GM12878 (cell line): ENCODE measurements around the gene HOXA10. TPM values are rescaled to one million over a fixed set of nuclear protein-coding genes. Genes with fewer than 3 reads are reported as not detected.

ENCODE experiments used
- ATAC-seq: fragments of 200-7000 bp; cut with Tn5 transposase; 3 replicates; pipeline ENCODE4 v1.9.1; 2020; ENCODE audit warnings: mild to moderate bottlenecking, moderate library complexity
- BruUV-seq: library from RNA; stranded (reverse); fragments of 400-500 nt; replicated peaks from 2 replicates; lab custom pipeline; 2021; lab: Mats Ljungman, UMichigan
- CTCF ChIA-PET: fragments of 300-600 bp; sonication (Branson Sonifier 250); formaldehyde crosslinking; extraction: SDS; loops from one replicate; lab custom pipeline; 2021; ENCODE audit warnings: inconsistent platforms; lab: Yijun Ruan, JAX
- POLR2A ChIA-PET: fragments of 350-600 bp; formaldehyde crosslinking; extraction: SDS; loops from one replicate; lab custom pipeline; 2021; ENCODE audit warnings: inconsistent platforms; lab: Charles Lee
- RAD21 ChIA-PET: fragments of 300-600 bp; sonication (Branson Sonifier 250); formaldehyde crosslinking; loops from one replicate; lab custom pipeline; 2023; ENCODE audit warnings: antibody characterized with exemption; ENCODE audit not compliant: unreplicated experiment; lab: Charles Lee
- SMC1A ChIA-PET: fragments of 300-600 bp; sonication (Branson Sonifier 250); formaldehyde crosslinking; loops from one replicate; lab custom pipeline; 2023; ENCODE audit not compliant: unreplicated experiment, uncharacterized antibody; lab: Charles Lee
- DNase-seq: peaks from one replicate; pipeline ENCODE4 v3.0.0-alpha.2; 2011; ENCODE audit warnings: low read depth, low spot score
- FAIRE-seq: peaks from 3 replicates; lab custom pipeline; 2011; peaks lifted over from hg19 to GRCh38; lab: Jason Lieb, UNC
- H2AFZ ChIP-seq: 2 replicates; pipeline ENCODE4 v1.6.0; 2011; ENCODE audit warnings: low read depth, low read length, control low read depth; ENCODE audit not compliant: control insufficient read depth
- H3K27ac ChIP-seq: 2 replicates; pipeline ENCODE4 v1.5.1; 2011; ENCODE audit warnings: control low read depth; ENCODE audit not compliant: control insufficient read depth, insufficient read depth
- H3K27me3 ChIP-seq, 2 experiments: replicated peaks in 1 of 2; 2 replicates each; pipeline versions ENCODE4 v1.6.0 to v1.6.1; 2011; ENCODE audit warnings: low read length in 1 of 2; ENCODE audit not compliant: control insufficient read depth in 2 of 2, insufficient read depth in 2 of 2
- H3K36me3 ChIP-seq, 2 experiments: 2 replicates each; pipeline ENCODE4 v1.5.1; 2011; ENCODE audit warnings: low read length in 1 of 2; ENCODE audit not compliant: control insufficient read depth in 2 of 2, insufficient read depth in 2 of 2
- H3K4me1 ChIP-seq: 2 replicates; pipeline ENCODE4 v1.6.1; 2011; ENCODE audit warnings: mild to moderate bottlenecking, low read length, moderate library complexity, mixed read lengths; ENCODE audit not compliant: control insufficient read depth, insufficient read depth
- H3K4me2 ChIP-seq: 2 replicates; pipeline ENCODE4 v1.6.0; 2011; ENCODE audit warnings: control low read depth; ENCODE audit not compliant: control insufficient read depth, insufficient read depth
- H3K4me3 ChIP-seq: fragments of 200-600 bp; sonication (generic); 2 replicates; pipeline ENCODE4 v1.5.1; 2016
- H3K79me2 ChIP-seq: 2 replicates; pipeline ENCODE4 v1.6.0; 2011; ENCODE audit warnings: low read length; ENCODE audit not compliant: control insufficient read depth, insufficient read depth
- H3K9ac ChIP-seq: 2 replicates; pipeline ENCODE4 v1.8.0; 2011; ENCODE audit warnings: low read length, control low read depth, mixed read lengths; ENCODE audit not compliant: control insufficient read depth, insufficient read depth
- H3K9me3 ChIP-seq: replicated peaks from 3 replicates; pipeline ENCODE4 v1.5.1; 2011; ENCODE audit warnings: mild to moderate bottlenecking, low read length; ENCODE audit not compliant: control insufficient read depth, insufficient read depth
- H4K20me1 ChIP-seq: 2 replicates; pipeline ENCODE4 v1.6.0; 2011; ENCODE audit not compliant: control insufficient read depth, insufficient read depth
- ATF3 ChIP-seq: IDR thresholded peaks from 2 replicates; pipeline ENCODE4 v1.6.1; 2011; ENCODE audit warnings: low read depth, mild to moderate bottlenecking, low read length, moderate library complexity, borderline replicate concordance; ENCODE audit errors: extremely low read depth
- MTA2 ChIP-seq: fragments of 450-650 bp; IDR thresholded peaks from 2 replicates; pipeline ENCODE4 v1.6.1; 2016; ENCODE audit warnings: low read depth, mild to moderate bottlenecking, moderate library complexity
- NRF1 ChIP-seq: conservative IDR thresholded peaks from 2 replicates; pipeline ENCODE4 v1.6.1; 2011; ENCODE audit warnings: mild to moderate bottlenecking, low read depth, low read length, improper control_type of control experiment
- PRDM15 ChIP-seq: fragments of 450-650 bp; formaldehyde crosslinking; IDR thresholded peaks from 2 replicates; pipeline ENCODE4 v1.4.0; 2020; ENCODE audit warnings: mild to moderate bottlenecking, moderate library complexity
- RBBP5 ChIP-seq: fragments of 200-600 bp; sonication (generic); conservative IDR thresholded peaks from 2 replicates; pipeline ENCODE4 v1.6.1; 2016
- TARDBP ChIP-seq: IDR thresholded peaks from 2 replicates; pipeline ENCODE4 v1.6.1; 2016; ENCODE audit warnings: borderline replicate concordance
- TCF7 ChIP-seq: IDR thresholded peaks from 2 replicates; pipeline ENCODE4 v1.6.1; 2014; ENCODE audit warnings: antibody characterized with exemption, borderline replicate concordance
- ZNF24 ChIP-seq: fragments of 450-650 bp; IDR thresholded peaks from 2 replicates; pipeline ENCODE4 v1.6.1; 2017; ENCODE audit warnings: antibody characterized with exemption, mild to moderate bottlenecking
- WGBS: methylation state at CpG from one replicate; pipeline ENCODE4 v1.1.6; 2016; ENCODE audit warnings: low lambda C conversion rate; ENCODE audit not compliant: insufficient replicate concordance, insufficient coverage; ENCODE audit errors: missing lambda C conversion rate; 5-methylcytosine and 5-hydroxymethylcytosine counted together
- in situ Hi-C: fragments of 300-500 bp; cut with MboI; formaldehyde crosslinking; loops from 9 replicates; pipeline ENCODE4 v1.14.3; 2018; ENCODE audit warnings: mixed read lengths
- intact Hi-C: fragments of 100-400 bp; cut with micrococcal nuclease; formaldehyde crosslinking; loops from one replicate; pipeline ENCODE4 v1.14.2; 2022; ENCODE audit not compliant: unreplicated experiment
- polyA plus RNA-seq, 11 experiments: library from polyadenylated mRNA; depleted of rRNA in 4 of 11; unstranded in 6 of 11; stranded (reverse) in 5 of 11; fragments of >200 nt; fragmentation: Nextera tagmentation in 4 of 11; fragmentation: Illumina TruSeq in 1 of 11; extraction: Ambion mirVana in 4 of 11; extraction: Trizol in 1 of 11; gene quantifications; 1 replicate in 1 of 11; 2 replicates in 10 of 11; pipeline versions ENCODE4 v1.2.1 to v1.2.3, GENCODE V29; 2011 to 2016; ENCODE audit warnings: inconsistent platforms in 2 of 11, missing spikeins in 2 of 11, low read depth in 1 of 11
- total RNA-seq, 4 experiments: library from RNA; depleted of rRNA in 3 of 4; stranded (reverse); fragments of >200 nt in 3 of 4; fragmentation: Illumina TruSeq in 1 of 4; extraction: Trizol in 1 of 4; gene quantifications; 2 replicates each; pipeline versions ENCODE4 v1.2.1 to v1.2.3, GENCODE V29; 2013 to 2021

Gene HOXA10
- total and polyA plus RNA-seq, 10 of the 15 experiments (the other 5 are each of a cell fraction or from before 2014, with no cell fraction given): not detected

- Histone ChIP-seq H3K9me3 (no peaks in the 10 kb centered on the region; the same call in 2 of the 3 replicates), H3K4me3 (no peak overlapping the region), H3K79me2 (no peaks in the 10 kb centered on the region), H3K27ac (no peak overlapping the region), H3K4me1 (no peaks in the 10 kb centered on the region), H3K9ac (no peak overlapping the region), H2AFZ (no peak overlapping the region), H4K20me1 (no peaks in the 10 kb centered on the region), H3K4me2 (no peak overlapping the region), H3K36me3 (no peaks in the 10 kb centered on the region), H3K27me3 (peaks cover 0 to 2% of the 10 kb centered on the region in 2 experiments; a peak in 2 of 4 replicates)
- WGBS: 50% methylated on average over 2 of the region's 2 CpGs
- no peak for FAIRE-seq
- BruUV-seq: no TSS peak
- ChIA-PET SMC1A (interaction anchor here (1.0 to 1.2 kb wide), 2 partner anchors 23 to 101 kb away, joined by 3 read pairs; no protein-coding TSS in a partner anchor), RAD21 (no interaction called here), CTCF (interaction anchor here (0.9 kb wide), 1 partner anchor 22 kb away, joined by 4 read pairs; no protein-coding TSS in a partner anchor), POLR2A (no interaction called here)
- ATAC-seq: no peak
- in situ Hi-C loops: no loop called here
- intact Hi-C loops: no loop called here
- DNase-seq: no peak
- no peak for TF ChIP-seq NRF1
- no peak for TF ChIP-seq MTA2
- TF ChIP-seq ZNF24: no peak
- no peak for TF ChIP-seq ATF3
- TF ChIP-seq PRDM15 (CRISPR knock-in tag): no peak
- no peak for TF ChIP-seq RBBP5
- no peak for TF ChIP-seq TARDBP
- no peak for TF ChIP-seq TCF7
Measured at GRCh38 chr7:27128034-27128433, 46.1 kb downstream of the HOXA10 start.
